Progenitor cell of endocrine pancreas (in vitro differentiated cells): ENCODE measurements around the gene GRIK2. TPM values are rescaled to one million over a fixed set of nuclear protein-coding genes. Genes with fewer than 3 reads are reported as not detected.

Experiments
- DNase-seq: peaks from one replicate; pipeline ENCODE4 v3.0.0; 2021; ENCODE audit warnings: low spot score; ENCODE audit not compliant: unreplicated experiment
- H3K27ac Mint-ChIP-seq: 2 replicates; pipeline ENCODE4 v1.8.0; 2021; ENCODE audit warnings: mild to moderate bottlenecking, moderate library complexity, mixed read lengths
- H3K27me3 Mint-ChIP-seq: 2 replicates; pipeline ENCODE4 v1.8.0; 2021; ENCODE audit warnings: mixed read lengths
- H3K36me3 Mint-ChIP-seq: 2 replicates; pipeline ENCODE4 v1.8.0; 2022; ENCODE audit warnings: mixed read lengths; ENCODE audit not compliant: insufficient read depth
- H3K4me1 Mint-ChIP-seq: 2 replicates; pipeline ENCODE4 v1.8.0; 2021; ENCODE audit warnings: low read depth, mixed read lengths
- H3K4me3 Mint-ChIP-seq: 2 replicates; pipeline ENCODE4 v1.8.0; 2021; ENCODE audit warnings: low read depth, mild to moderate bottlenecking, moderate library complexity, mixed read lengths
- H3K9me3 Mint-ChIP-seq: 2 replicates; pipeline ENCODE4 v1.8.0; 2021; ENCODE audit warnings: low read depth, mixed read lengths
- total RNA-seq: library from RNA; stranded (reverse); gene quantifications from 2 replicates; pipeline ENCODE4 v1.2.1, GENCODE V29; 2021
- TF ChIP-seq, protein P1 (sequence below): fragments of 200-600 bp; sonication (generic); IDR thresholded peaks from one replicate; pipeline ENCODE4 v1.5.0; 2021; ENCODE audit warnings: antibody characterized with exemption, mild to moderate bottlenecking; ENCODE audit not compliant: unreplicated experiment

The GRIK2 gene
- total RNA-seq, 1 donor from 2014 or later: 6.3 TPM

- H3K4me3 Mint-ChIP-seq: no peak overlapping the region
- H3K36me3 Mint-ChIP-seq: no peaks in the 10 kb centered on the region
- TF ChIP-seq, protein P1, sequence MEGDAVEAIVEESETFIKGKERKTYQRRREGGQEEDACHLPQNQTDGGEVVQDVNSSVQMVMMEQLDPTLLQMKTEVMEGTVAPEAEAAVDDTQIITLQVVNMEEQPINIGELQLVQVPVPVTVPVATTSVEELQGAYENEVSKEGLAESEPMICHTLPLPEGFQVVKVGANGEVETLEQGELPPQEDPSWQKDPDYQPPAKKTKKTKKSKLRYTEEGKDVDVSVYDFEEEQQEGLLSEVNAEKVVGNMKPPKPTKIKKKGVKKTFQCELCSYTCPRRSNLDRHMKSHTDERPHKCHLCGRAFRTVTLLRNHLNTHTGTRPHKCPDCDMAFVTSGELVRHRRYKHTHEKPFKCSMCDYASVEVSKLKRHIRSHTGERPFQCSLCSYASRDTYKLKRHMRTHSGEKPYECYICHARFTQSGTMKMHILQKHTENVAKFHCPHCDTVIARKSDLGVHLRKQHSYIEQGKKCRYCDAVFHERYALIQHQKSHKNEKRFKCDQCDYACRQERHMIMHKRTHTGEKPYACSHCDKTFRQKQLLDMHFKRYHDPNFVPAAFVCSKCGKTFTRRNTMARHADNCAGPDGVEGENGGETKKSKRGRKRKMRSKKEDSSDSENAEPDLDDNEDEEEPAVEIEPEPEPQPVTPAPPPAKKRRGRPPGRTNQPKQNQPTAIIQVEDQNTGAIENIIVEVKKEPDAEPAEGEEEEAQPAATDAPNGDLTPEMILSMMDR: no peak
- H3K27me3 Mint-ChIP-seq: no peaks in the 10 kb centered on the region
- H3K9me3 Mint-ChIP-seq: no peaks in the 10 kb centered on the region
- no peak for DNase-seq
- H3K4me1 Mint-ChIP-seq: no peaks in the 10 kb centered on the region
- no peak overlapping the region for H3K27ac Mint-ChIP-seq
These were observed 135.3 kb downstream of the GRIK2 start for GRCh38 chr6:101528801-101529200.

GRCh38 chr6:101531538-101531937, 138.0 kb downstream of the GRIK2 start:
- Mint-ChIP-seq H3K4me3 (no peak overlapping the region), H3K4me1 (no peaks in the 10 kb centered on the region), H3K27me3 (no peaks in the 10 kb centered on the region), H3K27ac (no peak overlapping the region), H3K9me3 (no peaks in the 10 kb centered on the region), H3K36me3 (no peaks in the 10 kb centered on the region)
- TF ChIP-seq, protein P1: no peak
- DNase-seq: no peak

DNA sequence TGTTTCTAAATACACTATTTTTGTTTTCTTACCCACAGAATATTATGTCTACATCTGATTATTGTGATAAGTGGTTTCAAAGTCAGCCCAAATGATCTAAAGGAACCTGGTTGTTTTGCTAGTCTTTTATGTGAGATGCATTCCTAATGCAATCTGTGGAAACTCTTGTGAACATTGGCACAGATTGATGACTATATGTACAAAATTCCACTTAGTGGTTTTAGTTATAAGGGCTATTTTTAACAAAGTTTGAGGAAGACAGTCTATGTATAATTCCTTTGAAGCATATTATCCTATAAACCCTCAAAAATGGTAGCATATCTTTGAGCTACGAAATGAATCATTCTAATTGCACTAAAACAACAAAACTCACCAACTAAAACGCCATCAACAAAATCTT, 140.9 kb downstream of the GRIK2 start:
- Mint-ChIP-seq H3K27ac (no peak overlapping the region), H3K4me1 (peaks cover 5% of the 10 kb centered on the region)

GRCh38 chr6:101534821-101535220, 141.3 kb downstream of the GRIK2 start:
- TF ChIP-seq, protein P1: no peak
- Mint-ChIP-seq H3K4me1 (peaks cover 5% of the 10 kb centered on the region), H3K4me3 (no peak overlapping the region), H3K27ac (no peak overlapping the region), H3K27me3 (no peaks in the 10 kb centered on the region), H3K36me3 (no peaks in the 10 kb centered on the region), H3K9me3 (no peaks in the 10 kb centered on the region)
- DNase-seq: no peak

More for the DNA sequence above, 140.9 kb downstream of the GRIK2 start:
- Mint-ChIP-seq H3K27me3 (no peaks in the 10 kb centered on the region), H3K9me3 (no peaks in the 10 kb centered on the region), H3K36me3 (no peaks in the 10 kb centered on the region), H3K4me3 (no peak overlapping the region)
- DNase-seq: no peak
- TF ChIP-seq, protein P1: no peak

DNA sequence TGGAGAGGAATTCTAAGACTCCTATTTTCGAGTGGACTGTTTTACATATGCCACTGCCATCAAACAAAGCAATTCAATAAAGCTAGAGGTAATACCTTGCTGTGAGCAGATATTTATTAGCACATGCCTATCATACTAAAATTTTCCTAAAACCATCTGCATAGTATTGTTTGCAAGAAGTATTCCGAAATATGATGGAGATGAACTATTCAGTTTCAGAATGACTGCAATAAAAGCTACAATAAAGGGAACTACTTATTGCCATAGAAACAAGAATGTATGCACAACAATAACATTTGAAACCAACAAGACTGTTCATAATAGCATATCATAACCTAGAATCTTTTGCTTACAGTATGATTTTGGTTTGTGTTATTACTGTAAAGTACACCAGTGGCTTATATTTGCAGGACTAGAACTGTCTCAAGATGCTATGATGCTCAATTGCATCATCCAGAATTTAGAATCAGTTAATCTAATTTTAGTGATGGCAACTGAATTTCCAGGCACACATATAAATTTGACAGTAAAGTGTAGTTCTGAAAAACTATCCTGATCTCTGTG, 144.3 kb downstream of the GRIK2 start:
- H3K27ac Mint-ChIP-seq: no peak overlapping the region
- no peaks in the 10 kb centered on the region for H3K36me3 Mint-ChIP-seq
- no peaks in the 10 kb centered on the region for H3K27me3 Mint-ChIP-seq
- H3K9me3 Mint-ChIP-seq: no peaks in the 10 kb centered on the region
- H3K4me3 Mint-ChIP-seq: no peak overlapping the region
- TF ChIP-seq, protein P1: no peak
- no peak for DNase-seq
- peaks cover 5% of the 10 kb centered on the region for H3K4me1 Mint-ChIP-seq
